SK-N-SH (cell line): ENCODE measurements around the gene MARCHF10. TPM values are rescaled to one million over a fixed set of nuclear protein-coding genes. Genes with fewer than 3 reads are reported as not detected.

Source experiments
- CTCF ChIA-PET: fragments of 300-600, 350-600 bp; formaldehyde crosslinking; extraction: SDS; loops from one replicate; lab custom pipeline; 2021; lab: Yijun Ruan, JAX
- POLR2A ChIA-PET: fragments of 350-600 bp; sonication (Branson Sonifier 250); formaldehyde crosslinking; extraction: SDS; loops from one replicate; lab custom pipeline; 2020; ENCODE audit warnings: antibody characterized with exemption, inconsistent platforms; lab: Yijun Ruan, JAX
- DNase-seq: peaks from one replicate; pipeline ENCODE4 v3.0.0; 2012
- H2AFZ ChIP-seq: fragments of 200-600 bp; sonication (generic); 2 replicates; pipeline ENCODE4 v1.8.1; 2016; ENCODE audit warnings: antibody characterized with exemption, mild to moderate bottlenecking, low read depth
- H3F3A ChIP-seq: fragments of 200-600 bp; sonication (generic); replicated peaks from 2 replicates; pipeline ENCODE3; 2016; ENCODE audit warnings: antibody characterized with exemption, mild to moderate bottlenecking; ENCODE audit not compliant: insufficient read depth
- H3K27ac ChIP-seq, 2 experiments: fragments of 200-500 bp in 1 of 2; fragments of 200-600 bp in 1 of 2; sonication (Bioruptor generic) in 1 of 2; sonication (generic), shearing (Covaris generic) in 1 of 2; 2 replicates each; pipeline versions ENCODE4 v1.5.1 to v1.6.1; 2014 to 2016; ENCODE audit warnings: low read depth in 2 of 2, inconsistent platforms in 1 of 2, low read length in 1 of 2, mild to moderate bottlenecking in 1 of 2, mixed read lengths in 1 of 2
- H3K27me3 ChIP-seq: fragments of 200-600 bp; sonication (generic), shearing (Covaris generic); 2 replicates; pipeline ENCODE4 v1.6.1; 2016; ENCODE audit warnings: mixed run types; ENCODE audit not compliant: insufficient read depth
- H3K36me3 ChIP-seq, 2 experiments: fragments of 200-500 bp in 1 of 2; fragments of 200-600 bp in 1 of 2; sonication (Bioruptor generic) in 1 of 2; sonication (generic) in 1 of 2; replicated peaks in 1 of 2; 2 replicates each; pipeline versions ENCODE3 to v1.5.1; 2014 to 2016; ENCODE audit warnings: low read length in 1 of 2, mild to moderate bottlenecking in 1 of 2; ENCODE audit not compliant: insufficient read depth in 2 of 2, control insufficient read depth in 1 of 2
- H3K4me1 ChIP-seq, 2 experiments: fragments of 200-500 bp in 1 of 2; fragments of 200-600 bp in 1 of 2; sonication (Bioruptor generic) in 1 of 2; sonication (generic), shearing (Covaris generic) in 1 of 2; 2 replicates each; pipeline versions ENCODE4 v1.5.1 to v1.6.1; 2014 to 2016; ENCODE audit warnings: low read depth in 1 of 2, low read length in 1 of 2, mixed run types in 1 of 2; ENCODE audit not compliant: insufficient read depth in 2 of 2, control insufficient read depth in 1 of 2
- H3K4me2 ChIP-seq: fragments of 200-600 bp; sonication (generic), shearing (Covaris generic); 2 replicates; pipeline ENCODE4 v1.6.1; 2017; ENCODE audit warnings: mixed run types
- H3K4me3 ChIP-seq, 2 experiments: fragments of 200-500 bp in 1 of 2; fragments of 200-600 bp in 1 of 2; sonication (Bioruptor generic) in 1 of 2; sonication (generic), shearing (Covaris generic) in 1 of 2; 2 replicates each; pipeline versions ENCODE4 v1.5.1 to v1.8.1; 2014 to 2016; ENCODE audit warnings: low read depth in 2 of 2, inconsistent platforms in 1 of 2, low read length in 1 of 2, mild to moderate bottlenecking in 1 of 2, mixed read lengths in 1 of 2, moderate library complexity in 1 of 2
- H3K79me2 ChIP-seq: fragments of 200-600 bp; sonication (generic); 2 replicates; pipeline ENCODE4 v1.8.1; 2017; ENCODE audit warnings: mild to moderate bottlenecking; ENCODE audit not compliant: insufficient read depth
- H3K9ac ChIP-seq: fragments of 200-600 bp; sonication (generic); 2 replicates; pipeline ENCODE4 v1.6.1; 2017; ENCODE audit warnings: mixed run types
- H3K9me2 ChIP-seq: fragments of 200-600 bp; sonication (generic); 2 replicates; pipeline ENCODE4 v1.6.1; 2017; ENCODE audit warnings: mixed run types
- H3K9me3 ChIP-seq: fragments of 200-600 bp; sonication (generic); 2 replicates; pipeline ENCODE4 v1.6.1; 2017; ENCODE audit warnings: mixed run types, mild to moderate bottlenecking, moderate library complexity
- H4K20me1 ChIP-seq: fragments of 200-600 bp; sonication (generic); 2 replicates; pipeline ENCODE4 v1.6.1; 2017; ENCODE audit warnings: mild to moderate bottlenecking, mixed run types; ENCODE audit not compliant: insufficient read depth
- CHD2 ChIP-seq: fragments of 150-350 bp; IDR thresholded peaks from 2 replicates; pipeline ENCODE4 v1.6.1; 2018; ENCODE audit warnings: low read length; ENCODE audit not compliant: partially characterized antibody
- EZH2phosphoT487 ChIP-seq: fragments of 200-600 bp; sonication (generic); IDR thresholded peaks from 2 replicates; pipeline ENCODE4 v1.6.1; 2017; ENCODE audit warnings: low read depth, mixed run types, mild to moderate bottlenecking, antibody characterized with exemption, moderate library complexity, borderline replicate concordance
- FOSL2 ChIP-seq: IDR thresholded peaks from 2 replicates; pipeline ENCODE4 v1.4.0; 2012; ENCODE audit warnings: low read depth, mild to moderate bottlenecking, moderate library complexity, borderline replicate concordance
- GABPA ChIP-seq: IDR thresholded peaks from 2 replicates; pipeline ENCODE4 v1.4.0; 2012; ENCODE audit warnings: low read depth, mild to moderate bottlenecking
- IRF3 ChIP-seq: fragments of 150-350 bp; IDR thresholded peaks from 2 replicates; pipeline ENCODE4 v1.6.1; 2016; ENCODE audit warnings: mild to moderate bottlenecking, low read depth, low read length
- JUND ChIP-seq: IDR thresholded peaks from 2 replicates; pipeline ENCODE4 v1.4.0; 2012
- MAX ChIP-seq: IDR thresholded peaks from 2 replicates; pipeline ENCODE4 v1.4.0; 2012; ENCODE audit warnings: low read depth
- NRF1 ChIP-seq: IDR thresholded peaks from 2 replicates; pipeline ENCODE4 v1.6.1; 2012; ENCODE audit warnings: low read depth, mild to moderate bottlenecking, low read length
- POLR2AphosphoS5 ChIP-seq: IDR thresholded peaks from 2 replicates; pipeline ENCODE4 v1.6.1; 2012; ENCODE audit warnings: low read depth, low read length
- RCOR1 ChIP-seq: fragments of 150-350 bp; IDR thresholded peaks from 2 replicates; pipeline ENCODE4 v1.6.1; 2017; ENCODE audit warnings: antibody characterized with exemption, low read length
- RXRA ChIP-seq: IDR thresholded peaks from 2 replicates; pipeline ENCODE4 v1.4.0; 2012; ENCODE audit warnings: low read depth, mild to moderate bottlenecking, borderline replicate concordance
- SIN3A ChIP-seq: IDR thresholded peaks from 2 replicates; pipeline ENCODE4 v1.6.1; 2012; ENCODE audit warnings: low read depth, mild to moderate bottlenecking, low read length, moderate library complexity, borderline replicate concordance
- SMC3 ChIP-seq: IDR thresholded peaks from 2 replicates; pipeline ENCODE4 v1.6.1; 2012; ENCODE audit warnings: low read depth, low read length, improper control_type of control experiment
- TAF1 ChIP-seq: IDR thresholded peaks from 2 replicates; pipeline ENCODE4 v1.6.1; 2012; ENCODE audit warnings: low read depth, mild to moderate bottlenecking, low read length, moderate library complexity, borderline replicate concordance
- TEAD4 ChIP-seq: IDR thresholded peaks from 2 replicates; pipeline ENCODE4 v1.4.0; 2012; ENCODE audit warnings: mild to moderate bottlenecking, borderline replicate concordance; ENCODE audit not compliant: insufficient read depth
- ZBTB33 ChIP-seq: IDR thresholded peaks from 2 replicates; pipeline ENCODE4 v1.4.0; 2012; ENCODE audit warnings: low read depth, borderline replicate concordance
- WGBS: methylation state at CpG from one replicate; pipeline ENCODE4 v1.1.6; 2017; ENCODE audit warnings: low lambda C conversion rate; 5-methylcytosine and 5-hydroxymethylcytosine counted together
- polyA plus RNA-seq, 3 experiments: library from polyadenylated mRNA; depleted of rRNA; stranded (reverse); fragments of >200 nt; gene quantifications; 2 replicates each; pipeline ENCODE4 v1.2.3, GENCODE V29; 2012
- TF ChIP-seq, protein P1 (sequence below): IDR thresholded peaks from 2 replicates; pipeline ENCODE4; 2012
- TF ChIP-seq, protein P2 (sequence below): fragments of 150-350 bp; IDR thresholded peaks from 2 replicates; pipeline ENCODE4 v1.6.1; 2017; ENCODE audit warnings: antibody characterized with exemption, low read length, low read depth, borderline replicate concordance

MARCHF10 gene
- polyA plus RNA-seq, 1 of the 3 experiments (the other 2 are of a cell fraction): 0.16 TPM

GRCh38 chr17:62791767-62792446 lies 16.2 kb downstream of the MARCHF10 start:
- Histone ChIP-seq H3F3A (peaks cover 40% of the 10 kb centered on the region), H3K4me2 (peak overlapping the region; percentile 43), H3K27ac (peak overlapping the region; percentile 63 to 86; a peak in 3 of 4 replicates)

DNA sequence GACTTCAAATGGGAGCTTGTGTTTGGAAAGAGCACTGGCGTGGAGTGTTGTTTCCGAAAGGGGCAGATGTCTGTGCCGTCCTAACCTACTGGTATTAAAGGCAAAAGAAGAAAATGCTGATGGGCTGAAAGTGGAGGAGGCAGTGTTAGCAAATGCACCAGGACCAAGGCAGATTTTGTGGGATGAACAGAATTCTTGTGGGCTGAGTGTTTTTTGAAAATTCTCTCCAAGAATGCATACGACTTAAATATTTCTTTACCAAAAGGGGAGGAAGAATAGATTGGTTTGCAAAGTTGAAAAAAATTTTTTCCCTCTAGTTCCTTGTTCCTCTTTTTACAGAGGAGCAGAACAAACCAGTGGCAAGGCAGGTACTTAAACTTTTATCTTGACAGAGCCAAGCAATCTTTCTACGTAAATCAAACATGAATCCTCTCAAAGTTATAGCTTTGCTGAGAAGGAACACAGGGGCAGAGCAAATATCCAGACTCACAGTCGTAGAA lies 16.8 kb downstream of the MARCHF10 start:
- peaks cover 3 to 19% of the 10 kb centered on the region in 2 experiments for H3K4me1 ChIP-seq
- peak overlapping the region; percentile 43 for H3K4me2 ChIP-seq
- no peaks in the 10 kb centered on the region for H3K9me2 ChIP-seq
- peaks cover 46% of the 10 kb centered on the region for H3F3A ChIP-seq
- H4K20me1 ChIP-seq: no peaks in the 10 kb centered on the region
- no peaks in the 10 kb centered on the region for H3K36me3 ChIP-seq
- ChIA-PET POLR2A (no interaction called here), CTCF (interaction anchor here (1.0 kb wide), 1 partner anchor 180 kb away, joined by 3 read pairs; no protein-coding TSS in a partner anchor)
- H3K27me3 ChIP-seq: no peaks in the 10 kb centered on the region
- peak overlapping the region; percentile 65 for H3K9ac ChIP-seq
- WGBS: 50% methylated on average over 6 of the region's 6 CpGs
- H2AFZ ChIP-seq: peak overlapping the region; percentile 39
- peak overlapping the region; percentile 63 to 86; a peak in 3 of 4 replicates for H3K27ac ChIP-seq
- no peaks in the 10 kb centered on the region for H3K79me2 ChIP-seq
- peak overlapping the region in 1 of 2 experiments; percentile 1; a peak in 1 of 4 replicates for H3K4me3 ChIP-seq
- H3K9me3 ChIP-seq: no peaks in the 10 kb centered on the region
- no peak for DNase-seq
- TF ChIP-seq, protein P1, sequence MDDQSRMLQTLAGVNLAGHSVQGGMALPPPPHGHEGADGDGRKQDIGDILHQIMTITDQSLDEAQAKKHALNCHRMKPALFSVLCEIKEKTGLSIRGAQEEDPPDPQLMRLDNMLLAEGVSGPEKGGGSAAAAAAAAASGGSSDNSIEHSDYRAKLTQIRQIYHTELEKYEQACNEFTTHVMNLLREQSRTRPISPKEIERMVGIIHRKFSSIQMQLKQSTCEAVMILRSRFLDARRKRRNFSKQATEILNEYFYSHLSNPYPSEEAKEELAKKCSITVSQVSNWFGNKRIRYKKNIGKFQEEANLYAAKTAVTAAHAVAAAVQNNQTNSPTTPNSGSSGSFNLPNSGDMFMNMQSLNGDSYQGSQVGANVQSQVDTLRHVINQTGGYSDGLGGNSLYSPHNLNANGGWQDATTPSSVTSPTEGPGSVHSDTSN: peak; percentile 36; the same call in 1 of the 2 replicates
- TF ChIP-seq MAX (peak; percentile 20; the same call in 1 of the 2 replicates), FOSL2 (peak; percentile 66; the same call in 1 of the 2 replicates), GABPA (no peak), IRF3 (no peak), TAF1 (no peak), NRF1 (no peak), TEAD4 (peak; percentile 87; the same call in 1 of the 2 replicates), SMC3 (0 out of 2 replicates have a peak, but pooled peaks have one; percentile 11)
- TF ChIP-seq, protein P2, sequence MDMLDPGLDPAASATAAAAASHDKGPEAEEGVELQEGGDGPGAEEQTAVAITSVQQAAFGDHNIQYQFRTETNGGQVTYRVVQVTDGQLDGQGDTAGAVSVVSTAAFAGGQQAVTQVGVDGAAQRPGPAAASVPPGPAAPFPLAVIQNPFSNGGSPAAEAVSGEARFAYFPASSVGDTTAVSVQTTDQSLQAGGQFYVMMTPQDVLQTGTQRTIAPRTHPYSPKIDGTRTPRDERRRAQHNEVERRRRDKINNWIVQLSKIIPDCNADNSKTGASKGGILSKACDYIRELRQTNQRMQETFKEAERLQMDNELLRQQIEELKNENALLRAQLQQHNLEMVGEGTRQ: no peak

More at GRCh38 chr17:62791767-62792446, 16.2 kb downstream of the MARCHF10 start:
- no peaks in the 10 kb centered on the region for H3K79me2 ChIP-seq
- H3K9me3 ChIP-seq: no peaks in the 10 kb centered on the region
- H3K27me3 ChIP-seq: no peaks in the 10 kb centered on the region
- no peak for TF ChIP-seq NRF1
- TF ChIP-seq JUND: no peak; the same call in 1 of the 2 replicates
- no peak for TF ChIP-seq RXRA
- no peak for TF ChIP-seq EZH2phosphoT487
- no peak for TF ChIP-seq CHD2
- peak; percentile 94; the same call in 1 of the 2 replicates for TF ChIP-seq FOSL2
- no peak for TF ChIP-seq TAF1
- peak; percentile 62; the same call in 1 of the 2 replicates for TF ChIP-seq POLR2AphosphoS5
- peak; percentile 57; the same call in 1 of the 2 replicates for TF ChIP-seq SIN3A
- no peak for TF ChIP-seq ZBTB33
- TF ChIP-seq MAX: no peak
- TF ChIP-seq RCOR1: no peak
- H3K4me1 ChIP-seq: peaks cover 0 to 15% of the 10 kb centered on the region in 2 experiments; a peak in 3 of 4 replicates
- POLR2A ChIA-PET: no interaction called here
- CTCF ChIA-PET: interaction anchor here (1.0 kb wide), 1 partner anchor 179 kb away, joined by 3 read pairs; no protein-coding TSS in a partner anchor
- no peak for DNase-seq
- peak overlapping the region; percentile 65 for H3K9ac ChIP-seq
- no peak overlapping the region for H3K4me3 ChIP-seq
- WGBS: 60% methylated on average over 12 of the region's 12 CpGs
- no peaks in the 10 kb centered on the region for H3K9me2 ChIP-seq
- H2AFZ ChIP-seq: no peak overlapping the region; the same call in 1 of the 2 replicates
- no peaks in the 10 kb centered on the region for H3K36me3 ChIP-seq
- H4K20me1 ChIP-seq: no peaks in the 10 kb centered on the region
